Lower leg skin (tissue), 3 donors: ENCODE data around the gene LRIT3.

Experiments
- POLR2A ChIP-seq, 2 donors: fragments of 450-650 bp; IDR thresholded peaks; one replicate each; pipeline ENCODE4 v1.6.1; 2016 to 2017; ENCODE audit warnings: antibody characterized with exemption in 2 of 2, mild to moderate bottlenecking in 1 of 2, moderate library complexity in 1 of 2
- TF ChIP-seq, protein P1 (sequence below), 3 donors: fragments of 450-650 bp; IDR thresholded peaks; one replicate each; pipeline ENCODE4 v1.5.1; 2016; ENCODE audit warnings: antibody characterized with exemption in 3 of 3, mild to moderate bottlenecking in 3 of 3, moderate library complexity in 2 of 3

DNA sequence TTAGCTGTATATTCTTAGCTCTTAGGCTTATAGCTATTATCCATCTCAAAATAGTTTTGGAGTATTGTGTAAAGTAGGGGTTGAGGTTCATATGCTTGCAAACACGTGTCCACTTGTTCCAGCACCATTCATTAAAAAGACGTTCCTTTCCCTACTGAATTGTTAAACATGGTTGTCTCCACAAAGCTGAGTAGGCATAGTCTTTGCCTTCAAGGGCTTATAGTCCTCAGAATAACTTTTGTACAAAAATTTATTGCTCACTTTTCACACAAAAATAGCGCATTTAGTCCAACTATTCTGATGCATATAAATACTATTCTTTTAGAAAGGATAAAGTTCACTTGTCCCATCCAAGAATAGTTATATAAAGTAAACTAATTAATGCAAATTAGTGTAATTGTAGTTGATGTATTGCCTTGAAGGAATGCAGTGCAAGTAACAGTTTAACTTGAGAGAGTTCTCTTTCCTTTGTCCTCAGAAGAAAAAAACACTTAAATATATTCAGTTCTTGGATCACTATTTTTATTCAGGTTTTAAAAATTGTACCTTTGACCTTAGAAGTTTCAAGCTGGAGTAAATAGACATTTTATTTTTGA, 14.1 kb downstream of the LRIT3 start:
- TF ChIP-seq, protein P1, sequence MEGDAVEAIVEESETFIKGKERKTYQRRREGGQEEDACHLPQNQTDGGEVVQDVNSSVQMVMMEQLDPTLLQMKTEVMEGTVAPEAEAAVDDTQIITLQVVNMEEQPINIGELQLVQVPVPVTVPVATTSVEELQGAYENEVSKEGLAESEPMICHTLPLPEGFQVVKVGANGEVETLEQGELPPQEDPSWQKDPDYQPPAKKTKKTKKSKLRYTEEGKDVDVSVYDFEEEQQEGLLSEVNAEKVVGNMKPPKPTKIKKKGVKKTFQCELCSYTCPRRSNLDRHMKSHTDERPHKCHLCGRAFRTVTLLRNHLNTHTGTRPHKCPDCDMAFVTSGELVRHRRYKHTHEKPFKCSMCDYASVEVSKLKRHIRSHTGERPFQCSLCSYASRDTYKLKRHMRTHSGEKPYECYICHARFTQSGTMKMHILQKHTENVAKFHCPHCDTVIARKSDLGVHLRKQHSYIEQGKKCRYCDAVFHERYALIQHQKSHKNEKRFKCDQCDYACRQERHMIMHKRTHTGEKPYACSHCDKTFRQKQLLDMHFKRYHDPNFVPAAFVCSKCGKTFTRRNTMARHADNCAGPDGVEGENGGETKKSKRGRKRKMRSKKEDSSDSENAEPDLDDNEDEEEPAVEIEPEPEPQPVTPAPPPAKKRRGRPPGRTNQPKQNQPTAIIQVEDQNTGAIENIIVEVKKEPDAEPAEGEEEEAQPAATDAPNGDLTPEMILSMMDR (IDR thresholded peaks at IDR 0.05) = no peak
- no peak for TF ChIP-seq POLR2A (IDR thresholded peaks at IDR 0.05)
